NCI-H146 (cell line): ENCODE data around the gene TOP3A.
"Not testable (repeated sequence)": the region's sequence is repeated elsewhere in the genome, so short reads cannot be mapped to it uniquely, and the experiment has no call there.

ENCODE experiments used
- DNase-seq: peaks from one replicate; lab custom pipeline; 2025; lab: John Stamatoyannopoulos, UW

TOP3A gene

GRCh38 chr17:18324140-18325050 is 9.6 kb upstream of the TOP3A start:
- no peak for DNase-seq

- no peak for DNase-seq
Measured at GRCh38 chr17:18323507-18324139, 8.8 kb upstream of the TOP3A start.

GRCh38 chr17:18323007-18323406 is 8.2 kb upstream of the TOP3A start:
- no peak for DNase-seq

GRCh38 chr17:18322522-18322921 is 7.7 kb upstream of the TOP3A start:
- DNase-seq = no peak

DNA sequence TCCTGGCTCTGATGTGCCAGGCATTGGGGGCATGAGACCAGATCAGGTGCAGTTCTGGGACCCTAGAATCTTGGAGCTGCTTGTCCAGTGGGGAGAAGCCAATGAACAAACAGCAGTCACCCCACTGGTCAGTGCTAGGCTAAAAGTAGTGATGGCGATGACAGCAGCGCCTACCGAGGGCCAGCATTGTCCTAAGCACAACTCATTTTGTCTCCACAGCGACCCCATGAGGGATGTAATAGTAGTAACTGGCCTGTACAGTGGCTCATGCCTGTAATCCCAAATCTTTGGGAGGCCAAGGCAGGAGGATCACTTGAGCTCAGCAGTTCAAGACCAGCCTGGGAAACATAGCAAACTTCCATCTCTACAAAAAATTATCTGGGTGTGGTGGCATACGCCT is 6.5 kb upstream of the TOP3A start:
- no peak for DNase-seq

DNA sequence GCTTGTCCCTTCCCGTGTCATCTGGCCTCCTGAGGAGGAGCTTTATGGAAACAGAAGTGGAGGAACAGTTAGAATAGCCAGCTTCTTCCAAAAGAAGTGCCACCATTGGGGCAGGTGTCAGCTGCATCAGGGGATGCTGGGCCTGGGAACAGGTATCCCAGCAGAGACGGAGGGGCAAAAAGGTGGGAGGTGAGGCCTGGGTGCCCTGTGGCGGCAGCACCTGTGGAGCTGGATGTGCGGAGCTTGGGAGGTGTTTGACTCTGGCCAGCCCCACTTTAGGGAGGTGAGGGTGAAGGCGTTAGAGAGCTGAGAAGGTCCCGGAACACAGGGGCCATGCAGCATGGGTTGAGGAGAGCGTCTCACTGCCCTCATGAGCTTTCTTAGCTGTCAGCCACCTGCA is 5.5 kb upstream of the TOP3A start:
- no peak for DNase-seq

DNA sequence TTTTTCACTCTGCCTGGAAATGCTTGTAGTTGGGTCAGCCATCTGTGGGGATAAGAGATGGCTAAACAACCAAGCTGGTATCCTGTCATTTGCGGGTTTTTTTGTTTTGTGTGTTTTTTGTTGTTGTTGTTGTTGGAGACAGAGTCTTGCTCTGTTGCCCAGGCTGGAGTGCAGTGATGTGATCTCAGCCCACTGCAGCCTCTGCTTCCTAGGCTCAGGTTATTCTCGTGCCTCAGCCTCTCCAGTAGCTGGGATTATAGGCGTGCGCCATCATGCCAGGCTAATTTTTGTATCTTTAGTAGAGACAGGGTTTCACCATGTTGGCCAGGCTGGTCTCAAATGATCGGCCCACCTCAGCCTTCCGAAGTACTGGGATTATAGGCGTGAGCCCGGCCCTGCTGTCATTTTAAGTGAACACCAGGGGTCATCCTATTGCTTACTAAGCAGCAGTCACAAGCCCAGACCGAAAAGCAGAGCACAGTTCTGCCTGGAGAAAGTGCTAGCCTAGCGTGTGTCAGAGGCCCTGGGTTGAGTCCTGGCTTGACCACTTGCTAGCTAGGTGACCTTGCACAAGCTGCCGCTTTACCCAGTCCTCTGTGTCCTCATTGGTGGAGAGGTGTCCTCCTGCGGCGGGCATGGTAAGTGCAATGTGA is 4.9 kb upstream of the TOP3A start:
- peak; percentile 6 for DNase-seq

- no peak for DNase-seq
Measured at GRCh38 chr17:18318771-18319450, 4.1 kb upstream of the TOP3A start.

GRCh38 chr17:18318117-18318516 is 3.3 kb upstream of the TOP3A start:
- DNase-seq = no peak

GRCh38 chr17:18315961-18316360 is 1.2 kb upstream of the TOP3A start:
- no peak for DNase-seq

DNA sequence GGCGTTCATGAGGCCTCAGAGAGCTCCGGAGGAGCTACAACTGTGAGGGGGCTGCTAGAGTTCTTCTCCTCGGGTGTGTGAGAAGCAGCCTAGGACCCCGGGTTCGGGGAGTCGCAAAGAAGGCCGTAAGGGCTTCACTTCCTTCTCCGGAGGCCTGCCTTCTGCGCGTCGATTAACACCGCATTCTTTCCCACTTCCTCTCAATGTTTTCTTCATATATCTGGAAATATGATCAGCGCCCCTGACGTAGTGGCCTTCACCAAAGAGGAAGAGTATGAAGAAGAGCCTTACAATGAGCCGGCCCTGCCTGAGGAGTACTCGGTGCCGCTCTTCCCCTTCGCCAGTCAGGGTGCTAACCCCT is 748 bp upstream of the TOP3A start:
- DNase-seq = no peak

DNA sequence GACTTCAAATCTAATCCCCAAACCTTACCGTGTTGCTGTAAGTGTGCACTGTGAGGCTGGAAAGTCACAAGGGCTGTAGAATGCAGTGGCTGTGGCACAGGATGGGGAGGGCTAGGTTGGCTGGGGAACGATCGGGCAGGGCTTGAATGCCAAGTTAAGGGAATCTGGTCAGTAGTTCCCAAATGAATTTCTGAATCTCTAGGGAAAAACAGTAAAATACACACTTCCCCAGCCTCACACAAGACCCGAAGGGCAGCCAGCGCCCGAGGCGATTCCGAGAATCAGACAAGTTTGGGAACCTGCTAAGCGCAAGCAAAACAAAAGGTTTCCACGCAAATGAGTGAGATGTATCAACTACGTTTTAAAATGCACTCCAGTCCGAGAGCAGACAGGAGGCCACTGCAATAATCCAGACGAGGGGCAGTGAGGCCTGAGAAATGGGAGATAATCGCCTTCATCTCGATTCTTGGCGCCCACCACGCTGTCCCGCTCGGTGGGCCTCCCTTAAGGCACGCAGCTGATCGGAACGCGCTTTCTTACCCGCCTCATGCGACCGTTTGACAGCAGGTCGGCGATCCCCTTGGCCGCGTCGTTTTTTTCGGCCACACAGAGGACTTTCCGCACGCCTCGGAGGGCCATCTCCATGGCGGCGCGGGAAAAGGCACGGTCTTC is 599 bp downstream of the TOP3A start:
- DNase-seq = peak; percentile 30

DNA sequence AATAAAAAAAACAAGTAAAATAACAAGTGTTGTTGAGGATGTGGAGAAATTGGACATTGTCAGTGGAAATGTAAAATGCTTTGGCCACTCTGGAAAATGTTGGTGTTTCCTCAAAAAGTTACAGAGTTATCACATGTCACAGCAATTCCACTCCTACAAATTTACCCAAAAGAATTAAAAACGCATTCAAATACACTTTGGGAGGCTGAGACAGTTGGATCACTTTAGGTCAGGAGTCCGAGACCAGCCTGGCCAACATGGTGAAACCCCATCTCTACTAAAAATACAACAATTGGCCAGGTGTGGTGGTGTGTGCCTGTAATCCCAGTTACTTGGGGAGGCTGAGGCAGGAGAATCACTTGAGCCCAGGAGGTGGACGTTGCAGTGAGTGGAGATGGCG is 5.6 kb downstream of the TOP3A start:
- no peak for DNase-seq

DNA sequence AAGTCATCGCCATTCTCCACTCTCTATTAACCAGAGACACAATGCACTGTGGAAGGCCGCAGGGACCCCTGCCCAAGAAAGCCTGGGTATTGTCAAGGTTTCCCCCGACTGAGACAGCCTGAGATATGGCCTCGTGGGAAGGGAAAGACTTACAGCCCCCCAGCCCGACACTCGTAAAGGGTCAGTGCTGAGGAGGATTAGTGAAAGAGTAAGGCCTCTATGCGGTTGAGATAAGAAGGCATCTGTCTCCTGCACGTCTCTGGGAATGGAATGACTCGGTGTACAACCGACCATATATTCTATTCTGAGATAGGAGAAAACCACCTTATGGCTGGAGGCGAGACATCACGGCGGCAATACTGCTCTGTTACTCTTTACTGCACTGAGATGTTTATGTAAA is 11.6 kb downstream of the TOP3A start:
- DNase-seq = not testable (repeated sequence)

DNA sequence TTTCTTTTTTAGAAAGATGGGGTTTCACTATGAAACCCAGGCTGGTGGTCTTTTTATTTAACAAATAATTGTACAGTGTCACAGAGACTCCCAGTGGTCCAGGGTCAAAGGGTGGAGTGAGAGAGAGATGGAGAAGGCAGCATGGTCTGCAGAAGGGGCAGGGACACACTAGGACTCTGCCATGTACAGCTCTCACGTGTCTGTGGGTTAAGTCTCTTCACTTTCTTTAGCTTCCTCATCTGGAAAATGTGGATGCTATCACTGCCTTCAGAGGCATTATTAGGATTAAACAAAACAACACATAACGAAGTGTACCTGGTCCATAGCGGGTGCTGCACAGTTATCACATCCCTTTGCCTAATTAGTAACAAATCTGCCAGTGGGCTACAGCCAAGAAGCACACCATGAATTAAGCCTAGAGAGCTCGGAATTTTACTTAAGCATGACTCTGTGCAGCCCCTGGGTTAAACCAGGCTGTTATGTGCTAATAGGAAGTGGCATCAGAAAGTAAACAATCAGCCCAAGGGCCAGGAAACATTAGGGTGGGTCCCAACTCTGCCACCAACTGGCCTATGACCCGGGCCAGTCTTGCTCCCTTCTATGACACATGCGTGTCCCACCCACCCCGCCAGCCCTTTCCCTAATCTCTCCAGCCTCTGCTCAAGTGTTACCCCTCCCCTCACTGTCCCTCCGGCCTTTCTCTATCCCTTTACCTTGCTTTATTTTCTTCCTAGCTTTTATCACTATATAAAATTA is 13.9 kb downstream of the TOP3A start:
- DNase-seq = no peak

GRCh38 chr17:18298061-18298460 is 16.7 kb downstream of the TOP3A start:
- DNase-seq = not testable (repeated sequence)

GRCh38 chr17:18291718-18292540 is 22.9 kb downstream of the TOP3A start:
- no peak for DNase-seq

GRCh38 chr17:18285296-18285695 is 29.5 kb downstream of the TOP3A start:
- no peak for DNase-seq

- no peak for DNase-seq
Measured at GRCh38 chr17:18281788-18282187, 33.0 kb downstream of the TOP3A start.

DNA sequence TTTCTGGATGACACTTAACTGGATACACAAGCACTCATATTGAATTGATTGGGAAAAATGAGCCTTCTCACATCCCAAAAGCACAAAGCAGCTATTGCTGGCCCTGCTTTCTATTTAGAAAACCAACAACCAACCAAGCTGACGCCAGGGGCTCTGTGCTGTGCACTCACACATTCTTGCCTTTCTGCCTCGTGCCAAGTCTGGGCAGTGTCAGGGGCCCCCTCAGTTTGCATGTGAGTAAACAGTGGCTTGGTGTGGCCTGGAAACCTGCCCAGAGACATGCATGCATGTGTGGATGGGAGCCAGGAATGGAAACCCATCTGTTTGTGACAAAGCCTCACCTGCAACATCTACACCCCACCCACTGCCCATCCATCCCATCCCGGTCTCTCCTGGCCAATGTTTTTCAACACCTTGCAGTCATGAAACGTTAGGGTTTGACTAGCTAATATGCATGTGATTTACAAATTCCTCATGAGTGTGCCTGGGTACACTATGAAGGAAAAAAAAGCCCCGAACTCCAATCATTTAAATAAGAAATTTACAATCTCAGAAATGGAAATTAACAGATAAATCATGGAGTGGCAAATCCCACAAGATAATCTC is 33.9 kb downstream of the TOP3A start:
- DNase-seq = no peak
